Thyroid gland (tissue), 4 donors: ENCODE measurements around the gene CCDC9B.

Experiments used
- CTCF ChIP-seq, 6 experiments: fragments of 200-600 bp in 3 of 6; fragments of 450-650 bp in 3 of 6; sonication (generic) in 3 of 6; IDR thresholded peaks; one replicate each; pipeline ENCODE4 v1.5.1; 2016 to 2019; ENCODE audit warnings: antibody characterized with exemption in 6 of 6, mild to moderate bottlenecking in 2 of 6, inconsistent platforms in 1 of 6, moderate library complexity in 1 of 6
- POLR2A ChIP-seq, 2 donors: fragments of 450-650 bp; IDR thresholded peaks; one replicate each; pipeline ENCODE4 v1.6.1; 2017; ENCODE audit warnings: antibody characterized with exemption in 2 of 2, mild to moderate bottlenecking in 2 of 2, moderate library complexity in 1 of 2

GRCh38 chr15:40377606-40378005, 36.9 kb upstream of the CCDC9B start:
- TF ChIP-seq POLR2A (IDR thresholded peaks at IDR 0.05) (no peak), CTCF (IDR thresholded peaks at IDR 0.05) (no peak)
